Dermis blood vessel endothelial cell (primary cell): ENCODE measurements around the gene NR3C1. TPM values are rescaled to one million over a fixed set of nuclear protein-coding genes. Genes with fewer than 3 reads are reported as not detected.

Experiments used
- DNase-seq: peaks from one replicate; pipeline ENCODE4 v3.0.0; 2010
- total RNA-seq: library from RNA; depleted of rRNA; stranded (reverse); fragments of >200 nt; gene quantifications from 2 replicates; pipeline ENCODE4 v1.2.3, GENCODE V29; 2014

NR3C1 gene
- total RNA-seq, 1 donor from 2014 or later: 21.4 TPM

- DNase-seq: no peak
Measured at GRCh38 chr5:143304836-143305475, 98.5 kb downstream of the NR3C1 start.

GRCh38 chr5:143302341-143303045 lies 101.0 kb downstream of the NR3C1 start:
- no peak for DNase-seq

GRCh38 chr5:143297756-143298155 lies 105.7 kb downstream of the NR3C1 start:
- DNase-seq: peak; percentile 29

- no peak for DNase-seq
Measured at GRCh38 chr5:143290125-143290524, 113.4 kb downstream of the NR3C1 start.

GRCh38 chr5:143284521-143284920 lies 119.0 kb downstream of the NR3C1 start:
- DNase-seq: peak; percentile 20

GRCh38 chr5:143284002-143284401 lies 119.5 kb downstream of the NR3C1 start:
- DNase-seq: no peak

GRCh38 chr5:143281226-143281625 lies 122.3 kb downstream of the NR3C1 start:
- no peak for DNase-seq

- no peak for DNase-seq
Measured at GRCh38 chr5:143279698-143280097, 123.8 kb downstream of the NR3C1 start.

GRCh38 chr5:143277536-143277935 lies 126.0 kb downstream of the NR3C1 start:
- DNase-seq: no peak

- DNase-seq: no peak
Measured at GRCh38 chr5:143275512-143276363, 127.7 kb downstream of the NR3C1 start.

GRCh38 chr5:143274952-143275351 lies 128.5 kb downstream of the NR3C1 start:
- no peak for DNase-seq

- no peak for DNase-seq
Measured at GRCh38 chr5:143271431-143271830, 132.1 kb downstream of the NR3C1 start.

GRCh38 chr5:143268388-143268787 lies 135.1 kb downstream of the NR3C1 start:
- no peak for DNase-seq

- no peak for DNase-seq
Measured at GRCh38 chr5:143267186-143267585, 136.3 kb downstream of the NR3C1 start.

GRCh38 chr5:143265995-143266394 lies 137.5 kb downstream of the NR3C1 start:
- no peak for DNase-seq

- no peak for DNase-seq
Measured at GRCh38 chr5:143263272-143263810, 140.1 kb downstream of the NR3C1 start.

GRCh38 chr5:143262393-143263174 lies 140.9 kb downstream of the NR3C1 start:
- DNase-seq: peak; percentile 74

- no peak for DNase-seq
Measured at GRCh38 chr5:143261748-143262392, 141.6 kb downstream of the NR3C1 start.

GRCh38 chr5:143259254-143259605 lies 144.3 kb downstream of the NR3C1 start:
- DNase-seq: no peak

- no peak for DNase-seq
Measured at GRCh38 chr5:143258559-143259253, 144.8 kb downstream of the NR3C1 start.

GRCh38 chr5:143254819-143255218 lies 148.7 kb downstream of the NR3C1 start:
- DNase-seq: no peak
